RWPE2 (cell line): ENCODE measurements around the gene CNTNAP4.

Source experiments
- ATAC-seq: fragments of 200-7000 bp; cut with Tn5 transposase; 3 replicates; pipeline ENCODE4 v1.9.1; 2021; ENCODE audit warnings: low read depth
- DNase-seq: peaks from one replicate; pipeline ENCODE4 v3.0.0-alpha.2; 2020; ENCODE audit warnings: low spot score
- H3K27ac ChIP-seq: fragments of 450-650 bp; 2 replicates; pipeline ENCODE4 v1.5.1; 2017; ENCODE audit warnings: mild to moderate bottlenecking; ENCODE audit not compliant: poor library complexity, severe bottlenecking
- H3K27me3 ChIP-seq: fragments of 250-450 bp; sonication (Bioruptor Pico); 2 replicates; pipeline ENCODE4 v1.5.1; 2021; ENCODE audit warnings: mild to moderate bottlenecking, moderate library complexity; ENCODE audit not compliant: insufficient read depth, poor library complexity, severe bottlenecking
- H3K36me3 ChIP-seq: fragments of 250-450 bp; sonication (Bioruptor Pico); 2 replicates; pipeline ENCODE4 v1.5.1; 2020; ENCODE audit warnings: low read depth, mild to moderate bottlenecking, moderate library complexity
- H3K4me1 ChIP-seq: fragments of 250-450 bp; sonication (Bioruptor Pico); 2 replicates; pipeline ENCODE4 v1.5.1; 2021; ENCODE audit warnings: mild to moderate bottlenecking, moderate library complexity; ENCODE audit not compliant: insufficient read depth, poor library complexity, severe bottlenecking
- H3K4me3 ChIP-seq: fragments of 250-450 bp; sonication (Bioruptor Pico); 2 replicates; pipeline ENCODE4 v1.5.1; 2021; ENCODE audit warnings: mild to moderate bottlenecking, moderate library complexity; ENCODE audit not compliant: severe bottlenecking
- H3K9me3 ChIP-seq: fragments of 250-450 bp; sonication (Bioruptor Pico); 2 replicates; pipeline ENCODE4 v1.5.1; 2021; ENCODE audit warnings: mild to moderate bottlenecking, moderate library complexity; ENCODE audit not compliant: severe bottlenecking
- CTCF ChIP-seq: fragments of 450-650 bp; IDR thresholded peaks from one replicate; pipeline ENCODE4 v1.5.1; 2017; ENCODE audit warnings: mild to moderate bottlenecking, moderate library complexity; ENCODE audit not compliant: poor library complexity, severe bottlenecking

CNTNAP4 gene

GRCh38 chr16:76287466-76287865 is 10.3 kb downstream of the CNTNAP4 start:
- H3K27me3 ChIP-seq: peaks cover 10% of the 10 kb centered on the region
- no peak overlapping the region for H3K27ac ChIP-seq
- TF ChIP-seq CTCF: no peak
- ATAC-seq: no peak
- DNase-seq: no peak
- no peaks in the 10 kb centered on the region for H3K36me3 ChIP-seq
- no peak overlapping the region for H3K4me3 ChIP-seq
- H3K4me1 ChIP-seq: no peaks in the 10 kb centered on the region
- H3K9me3 ChIP-seq: no peaks in the 10 kb centered on the region

DNA sequence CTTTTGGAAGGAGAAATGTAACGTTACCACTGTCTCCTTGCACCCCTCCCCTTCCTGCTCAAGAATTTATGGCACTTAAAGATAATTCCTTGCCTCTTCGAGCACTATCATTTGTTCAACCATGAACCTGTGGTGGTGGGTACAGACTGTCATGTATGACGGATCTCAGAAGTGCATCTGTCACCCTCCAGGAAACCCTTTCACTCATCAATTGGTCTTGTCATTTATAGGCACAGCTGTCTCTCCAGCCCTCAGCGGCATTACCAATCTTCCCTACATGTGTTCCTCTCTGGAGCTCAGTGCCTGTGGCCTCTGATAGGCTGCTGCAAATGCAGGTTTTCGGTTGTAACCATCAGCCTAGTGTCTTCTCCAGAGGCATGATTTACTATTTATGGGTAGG is 15.0 kb downstream of the CNTNAP4 start:
- Histone ChIP-seq H3K27ac (no peak overlapping the region), H3K27me3 (peaks cover 22% of the 10 kb centered on the region), H3K36me3 (no peaks in the 10 kb centered on the region), H3K9me3 (no peaks in the 10 kb centered on the region), H3K4me1 (no peaks in the 10 kb centered on the region), H3K4me3 (no peak overlapping the region)
- ATAC-seq (no peak), DNase-seq (no peak)
- no peak for TF ChIP-seq CTCF

DNA sequence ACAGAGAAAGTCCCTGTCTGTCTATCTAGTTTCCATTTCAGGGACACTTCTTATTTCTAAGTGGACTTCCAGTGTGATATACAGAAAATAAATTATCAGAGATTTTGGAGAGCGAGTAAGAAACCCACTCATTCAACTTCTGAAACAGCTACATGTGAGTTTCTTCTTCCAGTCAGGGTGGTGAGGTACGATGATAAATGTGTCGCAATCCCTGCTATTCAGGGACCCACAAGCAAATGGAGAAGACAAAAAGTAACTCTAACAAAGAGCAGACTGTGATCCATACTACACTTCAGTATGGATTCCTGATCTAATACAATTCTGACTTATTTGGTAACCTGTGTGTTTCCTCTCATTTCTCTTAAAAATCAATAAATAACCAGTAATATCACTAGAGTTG is 16.8 kb downstream of the CNTNAP4 start:
- Histone ChIP-seq H3K4me1 (no peaks in the 10 kb centered on the region), H3K27ac (no peak overlapping the region)
- TF ChIP-seq CTCF: no peak

GRCh38 chr16:76294396-76295214 is 17.4 kb downstream of the CNTNAP4 start:
- no peaks in the 10 kb centered on the region for H3K9me3 ChIP-seq
- H3K4me3 ChIP-seq: no peak overlapping the region
- no peak overlapping the region for H3K27ac ChIP-seq
- H3K36me3 ChIP-seq: no peaks in the 10 kb centered on the region
- DNase-seq (no peak), ATAC-seq (no peak)
- no peaks in the 10 kb centered on the region for H3K4me1 ChIP-seq
- peaks cover 16% of the 10 kb centered on the region for H3K27me3 ChIP-seq
- TF ChIP-seq CTCF: no peak

More for the DNA sequence above, 16.8 kb downstream of the CNTNAP4 start:
- Histone ChIP-seq H3K4me3 (no peak overlapping the region), H3K36me3 (no peaks in the 10 kb centered on the region), H3K27me3 (peaks cover 16% of the 10 kb centered on the region), H3K9me3 (no peaks in the 10 kb centered on the region)
- ATAC-seq: no peak
- no peak for DNase-seq

GRCh38 chr16:76297941-76298340 is 20.7 kb downstream of the CNTNAP4 start:
- Histone ChIP-seq H3K36me3 (no peaks in the 10 kb centered on the region), H3K4me3 (no peak overlapping the region), H3K27me3 (peaks cover 14% of the 10 kb centered on the region), H3K9me3 (no peaks in the 10 kb centered on the region), H3K27ac (no peak overlapping the region), H3K4me1 (no peaks in the 10 kb centered on the region)
- ATAC-seq: no peak
- no peak for DNase-seq
- TF ChIP-seq CTCF: no peak
